T-helper 2 cell treated with Interferon-gamma antibody and Interleukin-4, amounts not matched to agents 5 μg/mL and 100 μg/mL, for 36 hours (primary cell): ENCODE measurements around the gene OR52A5.

Experiments used
- DNase-seq: peaks from one replicate; pipeline ENCODE4 v3.0.0; 2021; ENCODE audit warnings: low spot score
- H3K27ac Mint-ChIP-seq: one replicate; pipeline ENCODE4 v1.8.0; 2021; ENCODE audit warnings: mild to moderate bottlenecking, mixed read lengths
- H3K27me3 Mint-ChIP-seq: one replicate; pipeline ENCODE4 v1.8.0; 2021; ENCODE audit warnings: low read depth, mixed read lengths
- H3K36me3 Mint-ChIP-seq: one replicate; pipeline ENCODE4 v1.8.0; 2021; ENCODE audit warnings: low read depth, mixed read lengths
- H3K4me1 Mint-ChIP-seq: one replicate; pipeline ENCODE4 v1.8.0; 2021; ENCODE audit warnings: low read depth, mixed read lengths
- H3K4me3 Mint-ChIP-seq: one replicate; pipeline ENCODE4 v1.8.0; 2022; ENCODE audit warnings: mild to moderate bottlenecking, moderate library complexity, mixed read lengths
- H3K9me3 Mint-ChIP-seq: one replicate; pipeline ENCODE4 v1.8.0; 2021; ENCODE audit warnings: mixed read lengths

OR52A5 gene

DNA sequence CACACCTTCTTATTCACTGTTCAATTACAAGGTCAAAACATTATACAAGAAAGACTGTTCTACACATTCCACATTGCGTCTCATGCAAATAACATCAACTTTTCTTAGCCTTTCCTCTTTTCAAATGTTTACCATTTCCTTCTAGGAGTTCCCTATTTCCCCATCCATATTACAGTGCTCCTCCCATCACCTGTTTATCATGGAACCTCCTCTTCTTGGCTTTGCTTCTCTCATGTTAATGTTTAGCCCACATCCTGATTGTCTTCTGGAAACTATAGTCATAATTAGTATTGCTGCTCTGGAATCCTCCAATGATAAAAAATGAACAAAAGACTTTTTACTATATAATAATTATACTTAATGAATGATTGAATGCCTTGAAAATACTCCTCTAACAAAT, 47.5 kb downstream of the OR52A5 start:
- DNase-seq: no peak
- no peaks in the 10 kb centered on the region for H3K4me1 Mint-ChIP-seq
- no peaks in the 10 kb centered on the region for H3K36me3 Mint-ChIP-seq
- no peak overlapping the region for H3K4me3 Mint-ChIP-seq
- no peak overlapping the region for H3K27ac Mint-ChIP-seq
- H3K27me3 Mint-ChIP-seq: no peaks in the 10 kb centered on the region
- no peaks in the 10 kb centered on the region for H3K9me3 Mint-ChIP-seq

DNA sequence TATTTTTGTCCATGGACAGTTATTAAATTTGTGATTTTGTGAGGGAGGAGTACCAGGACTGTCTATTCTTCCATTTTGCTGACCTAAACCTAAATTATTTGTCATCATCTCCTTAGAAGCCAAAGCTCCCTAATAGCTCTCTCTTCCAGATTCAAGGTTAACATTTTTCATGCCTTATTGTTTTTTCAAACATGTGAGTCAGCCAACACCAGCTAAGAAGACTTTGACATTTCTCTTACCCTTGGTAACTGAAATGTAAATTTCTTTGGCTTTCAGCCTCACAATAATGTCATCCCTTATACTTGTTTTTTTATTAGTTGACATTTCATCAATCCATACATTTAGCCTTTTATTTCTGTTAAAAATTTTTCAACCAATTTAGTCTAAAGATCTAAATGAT, 49.6 kb downstream of the OR52A5 start:
- H3K9me3 Mint-ChIP-seq: no peaks in the 10 kb centered on the region
- no peak overlapping the region for H3K27ac Mint-ChIP-seq
- H3K4me1 Mint-ChIP-seq: no peaks in the 10 kb centered on the region
- H3K36me3 Mint-ChIP-seq: no peaks in the 10 kb centered on the region
- no peaks in the 10 kb centered on the region for H3K27me3 Mint-ChIP-seq
- DNase-seq: no peak
- no peak overlapping the region for H3K4me3 Mint-ChIP-seq

- no peaks in the 10 kb centered on the region for H3K4me1 Mint-ChIP-seq
- no peak overlapping the region for H3K27ac Mint-ChIP-seq
- DNase-seq: no peak
- H3K9me3 Mint-ChIP-seq: no peaks in the 10 kb centered on the region
- H3K27me3 Mint-ChIP-seq: no peaks in the 10 kb centered on the region
- H3K36me3 Mint-ChIP-seq: no peaks in the 10 kb centered on the region
- no peak overlapping the region for H3K4me3 Mint-ChIP-seq
Observed at GRCh38 chr11:5083602-5084001, 54.6 kb downstream of the OR52A5 start.

DNA sequence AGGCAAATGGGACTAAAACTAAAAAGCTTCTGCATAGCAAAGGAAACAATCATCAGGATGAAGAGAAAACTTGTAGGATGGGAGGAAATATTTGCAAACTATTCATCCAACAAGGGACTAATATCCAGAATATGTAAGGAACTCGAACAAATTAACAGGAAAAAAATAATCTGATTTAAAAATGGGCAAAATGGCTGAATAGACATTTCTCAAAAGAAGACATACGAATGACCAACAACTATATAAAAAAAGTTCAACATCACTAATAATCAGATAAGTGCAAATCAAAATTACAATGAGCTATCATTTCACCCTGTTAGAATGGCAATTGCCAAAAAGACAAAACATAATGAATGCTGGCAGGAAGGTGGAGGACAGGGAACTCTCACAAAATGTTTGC, 56.8 kb downstream of the OR52A5 start:
- Mint-ChIP-seq H3K27ac (no peak overlapping the region), H3K27me3 (no peaks in the 10 kb centered on the region), H3K9me3 (no peaks in the 10 kb centered on the region), H3K36me3 (no peaks in the 10 kb centered on the region), H3K4me3 (no peak overlapping the region), H3K4me1 (no peaks in the 10 kb centered on the region)
- no peak for DNase-seq
